ENCODE measurements around the gene NPVF.

Gene NPVF

DNA sequence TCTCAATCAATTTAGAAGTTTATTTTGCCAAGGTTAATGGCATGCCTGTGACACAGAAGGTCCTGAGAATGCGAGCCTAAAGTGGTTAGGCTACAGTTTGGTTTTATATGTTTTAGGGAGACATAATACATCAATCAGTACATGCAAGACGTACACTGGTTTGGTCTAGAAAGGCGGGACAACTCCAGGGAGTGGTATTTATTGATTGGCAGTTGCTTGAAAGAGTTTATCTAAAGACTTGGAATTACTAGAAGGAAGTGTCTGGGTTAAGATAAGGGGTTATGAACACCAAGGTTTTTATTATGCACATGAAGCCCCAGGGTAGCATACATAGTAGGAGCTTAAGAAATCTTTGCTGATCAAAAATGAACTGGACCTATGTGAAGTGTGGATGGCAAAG, 21.5 kb downstream of the NPVF start:
- no peaks in the 10 kb centered on the region for H3K27me3 ChIP-seq (ENCODE audit: low read length)
- peaks cover 6% of the 10 kb centered on the region; the same call in 1 of the 2 replicates for H3K9me3 ChIP-seq (ENCODE audit: insufficient read depth, low read length)
- no peak for TF ChIP-seq EZH2phosphoT487 (conservative IDR thresholded peaks at IDR 0.05; ENCODE audit: low read length)
- TF ChIP-seq, protein P1, sequence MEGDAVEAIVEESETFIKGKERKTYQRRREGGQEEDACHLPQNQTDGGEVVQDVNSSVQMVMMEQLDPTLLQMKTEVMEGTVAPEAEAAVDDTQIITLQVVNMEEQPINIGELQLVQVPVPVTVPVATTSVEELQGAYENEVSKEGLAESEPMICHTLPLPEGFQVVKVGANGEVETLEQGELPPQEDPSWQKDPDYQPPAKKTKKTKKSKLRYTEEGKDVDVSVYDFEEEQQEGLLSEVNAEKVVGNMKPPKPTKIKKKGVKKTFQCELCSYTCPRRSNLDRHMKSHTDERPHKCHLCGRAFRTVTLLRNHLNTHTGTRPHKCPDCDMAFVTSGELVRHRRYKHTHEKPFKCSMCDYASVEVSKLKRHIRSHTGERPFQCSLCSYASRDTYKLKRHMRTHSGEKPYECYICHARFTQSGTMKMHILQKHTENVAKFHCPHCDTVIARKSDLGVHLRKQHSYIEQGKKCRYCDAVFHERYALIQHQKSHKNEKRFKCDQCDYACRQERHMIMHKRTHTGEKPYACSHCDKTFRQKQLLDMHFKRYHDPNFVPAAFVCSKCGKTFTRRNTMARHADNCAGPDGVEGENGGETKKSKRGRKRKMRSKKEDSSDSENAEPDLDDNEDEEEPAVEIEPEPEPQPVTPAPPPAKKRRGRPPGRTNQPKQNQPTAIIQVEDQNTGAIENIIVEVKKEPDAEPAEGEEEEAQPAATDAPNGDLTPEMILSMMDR (IDR thresholded peaks at IDR 0.05; ENCODE audit: insufficient read depth, low read length, poor library complexity, severe bottlenecking) = no peak
- no peak overlapping the region for H3K4me2 ChIP-seq (ENCODE audit: low read depth, low read length, poor library complexity, severe bottlenecking)
- H3K4me3 ChIP-seq (ENCODE audit: insufficient read depth, low read length, poor library complexity, severe bottlenecking) = no peak overlapping the region
- no peaks in the 10 kb centered on the region for H3K79me2 ChIP-seq (ENCODE audit: insufficient read depth, low read length)
- no peaks in the 10 kb centered on the region for H3K9me2 ChIP-seq (replicated peaks; ENCODE audit: insufficient read depth, low read length)
- no peaks in the 10 kb centered on the region for H3F3A ChIP-seq (ENCODE audit: insufficient read depth)
- H3K27ac ChIP-seq (ENCODE audit: low read depth, low read length) = no peak overlapping the region
- no peak overlapping the region for H3K9ac ChIP-seq (ENCODE audit: low read length)
- H2AFZ ChIP-seq (ENCODE audit: low read depth, low read length, severe bottlenecking) = no peak overlapping the region
- H4K20me1 ChIP-seq (ENCODE audit: low read depth, low read length) = no peaks in the 10 kb centered on the region
- H3K36me3 ChIP-seq (ENCODE audit: low read length) = no peaks in the 10 kb centered on the region

DNA sequence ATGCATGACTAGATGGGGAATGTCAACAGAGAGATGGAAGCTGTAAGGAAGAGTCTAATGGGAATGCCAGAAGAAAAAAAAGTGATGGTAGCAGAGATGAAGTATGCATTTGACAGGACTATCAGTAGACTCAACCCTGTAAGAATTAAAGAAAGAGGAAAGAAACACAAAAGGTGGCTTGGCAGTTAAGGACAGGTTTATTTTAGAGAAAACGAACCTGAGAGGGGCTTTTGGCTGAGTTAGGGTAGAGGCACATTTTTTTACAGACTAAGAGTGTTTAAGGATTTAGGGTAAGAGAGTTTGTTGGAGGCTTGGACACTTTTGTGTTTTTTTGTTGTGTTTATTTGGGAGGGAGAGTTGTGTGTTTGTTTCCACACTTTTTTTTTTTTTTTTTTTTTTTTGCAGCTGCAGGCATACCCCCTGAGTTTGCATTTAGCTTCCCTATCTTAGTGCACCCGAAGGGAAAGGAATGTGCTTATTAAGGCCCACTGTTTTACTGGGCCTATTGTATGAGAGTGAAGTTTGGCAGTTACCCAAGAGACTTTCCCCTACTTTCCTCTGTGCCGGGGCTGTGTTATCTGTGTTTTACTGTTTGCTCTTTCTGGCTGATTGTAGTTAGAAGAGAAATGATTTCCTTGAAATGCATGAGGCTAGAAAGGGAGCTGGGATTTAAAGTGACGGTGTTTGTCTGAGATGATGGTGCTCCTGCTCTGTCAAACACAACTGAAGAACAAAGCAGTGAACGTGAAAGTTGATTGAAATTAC, 32.0 kb downstream of the NPVF start:
- H3K9me3 ChIP-seq (ENCODE audit: insufficient read depth, low read length) = no peaks in the 10 kb centered on the region
- H3F3A ChIP-seq (ENCODE audit: insufficient read depth) = no peaks in the 10 kb centered on the region
- no peak overlapping the region for H3K9ac ChIP-seq (ENCODE audit: low read length)
- H3K27me3 ChIP-seq (ENCODE audit: low read length) = no peaks in the 10 kb centered on the region
- H3K4me2 ChIP-seq (ENCODE audit: low read depth, low read length, poor library complexity, severe bottlenecking) = no peak overlapping the region
- H4K20me1 ChIP-seq (ENCODE audit: low read depth, low read length) = no peaks in the 10 kb centered on the region
- no peak overlapping the region for H3K4me3 ChIP-seq (ENCODE audit: insufficient read depth, low read length, poor library complexity, severe bottlenecking)
- no peak overlapping the region for H3K27ac ChIP-seq (ENCODE audit: low read depth, low read length)
- no peak overlapping the region for H2AFZ ChIP-seq (ENCODE audit: low read depth, low read length, severe bottlenecking)
- TF ChIP-seq, protein P1 (IDR thresholded peaks at IDR 0.05; ENCODE audit: insufficient read depth, low read length, poor library complexity, severe bottlenecking) = no peak
- TF ChIP-seq EZH2phosphoT487 (conservative IDR thresholded peaks at IDR 0.05; ENCODE audit: low read length) = no peak
- H3K79me2 ChIP-seq (ENCODE audit: insufficient read depth, low read length) = no peaks in the 10 kb centered on the region
- H3K9me2 ChIP-seq (replicated peaks; ENCODE audit: insufficient read depth, low read length) = no peaks in the 10 kb centered on the region
- H3K36me3 ChIP-seq (ENCODE audit: low read length) = no peaks in the 10 kb centered on the region

GRCh38 chr7:25194036-25194435, 34.2 kb downstream of the NPVF start:
- Histone ChIP-seq H3K27me3 (ENCODE audit: low read length) (no peaks in the 10 kb centered on the region), H3K9me2 (replicated peaks; ENCODE audit: insufficient read depth, low read length) (no peaks in the 10 kb centered on the region), H3K27ac (ENCODE audit: low read depth, low read length) (no peak overlapping the region), H3K4me2 (ENCODE audit: low read depth, low read length, poor library complexity, severe bottlenecking) (no peak overlapping the region), H3K36me3 (ENCODE audit: low read length) (no peaks in the 10 kb centered on the region), H3F3A (ENCODE audit: insufficient read depth) (no peaks in the 10 kb centered on the region), H3K9me3 (ENCODE audit: insufficient read depth, low read length) (no peaks in the 10 kb centered on the region), H2AFZ (ENCODE audit: low read depth, low read length, severe bottlenecking) (no peak overlapping the region), H3K4me3 (ENCODE audit: insufficient read depth, low read length, poor library complexity, severe bottlenecking) (no peak overlapping the region), H3K79me2 (ENCODE audit: insufficient read depth, low read length) (no peaks in the 10 kb centered on the region), H3K9ac (ENCODE audit: low read length) (no peak overlapping the region), H4K20me1 (ENCODE audit: low read depth, low read length) (no peaks in the 10 kb centered on the region)
- TF ChIP-seq, protein P1 (IDR thresholded peaks at IDR 0.05; ENCODE audit: insufficient read depth, low read length, poor library complexity, severe bottlenecking) = no peak
- TF ChIP-seq EZH2phosphoT487 (conservative IDR thresholded peaks at IDR 0.05; ENCODE audit: low read length) = no peak

Data from SU-DHL-6 (cell line).